HG03039 (cell line): Measurements from ENCODE around the gene ARL3.
"Not testable (repeated sequence)": the region's sequence is repeated elsewhere in the genome, so short reads cannot be mapped to it uniquely, and the experiment has no call there.

Experiments used
- ATAC-seq: cut with Tn5 transposase; IDR thresholded peaks from one replicate; pipeline ENCODE4 v1.9.1; 2021; ENCODE audit warnings: mild to moderate bottlenecking, moderate library complexity; ENCODE audit not compliant: unreplicated experiment

The ARL3 gene

DNA sequence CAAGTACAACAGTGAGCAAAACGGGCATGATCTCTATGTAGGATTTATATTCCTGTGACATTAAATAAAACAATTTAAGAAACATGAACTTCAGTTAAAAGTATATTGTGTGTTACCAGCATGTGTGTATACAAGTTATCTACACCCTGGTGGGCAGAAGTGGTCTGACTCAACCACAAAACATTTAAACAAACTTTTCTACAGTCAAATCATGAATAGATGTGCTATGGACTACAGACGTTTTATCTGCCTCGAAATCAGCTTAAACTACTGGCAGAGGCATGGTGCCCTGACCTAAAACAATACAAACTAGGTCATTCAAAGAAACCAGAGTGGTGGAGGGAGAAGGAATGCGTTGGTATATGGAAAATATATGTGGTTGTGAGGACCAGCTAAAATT is 3.6 kb downstream of the ARL3 start:
- no peak for ATAC-seq

GRCh38 chr10:102705531-102705930 is 8.7 kb downstream of the ARL3 start:
- no peak for ATAC-seq

GRCh38 chr10:102704915-102705314 is 9.3 kb downstream of the ARL3 start:
- no peak for ATAC-seq

GRCh38 chr10:102702742-102703141 is 11.5 kb downstream of the ARL3 start:
- no peak for ATAC-seq

DNA sequence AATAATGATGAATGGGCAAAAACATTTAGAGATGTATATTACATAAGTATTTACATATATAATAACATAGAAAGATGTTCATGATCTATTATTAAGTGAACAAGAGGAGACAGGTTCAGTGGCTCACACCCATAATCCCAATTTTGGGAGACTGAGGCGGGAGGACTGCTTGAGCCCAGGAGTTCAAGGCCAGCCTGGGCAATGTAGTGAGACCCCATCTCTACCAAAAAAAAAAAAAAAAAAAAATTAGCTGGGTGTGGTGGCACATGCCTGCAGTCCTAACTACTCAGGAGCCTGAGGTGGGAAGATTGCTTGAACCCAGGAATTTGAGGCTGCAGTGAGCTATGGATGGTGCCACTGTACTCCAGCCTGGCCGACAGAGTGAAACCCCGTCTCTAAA is 12.4 kb downstream of the ARL3 start:
- ATAC-seq, result no peak

- no peak for ATAC-seq
Observed at GRCh38 chr10:102701272-102701671, 12.9 kb downstream of the ARL3 start.

GRCh38 chr10:102698894-102699293 is 15.3 kb downstream of the ARL3 start:
- no peak for ATAC-seq

DNA sequence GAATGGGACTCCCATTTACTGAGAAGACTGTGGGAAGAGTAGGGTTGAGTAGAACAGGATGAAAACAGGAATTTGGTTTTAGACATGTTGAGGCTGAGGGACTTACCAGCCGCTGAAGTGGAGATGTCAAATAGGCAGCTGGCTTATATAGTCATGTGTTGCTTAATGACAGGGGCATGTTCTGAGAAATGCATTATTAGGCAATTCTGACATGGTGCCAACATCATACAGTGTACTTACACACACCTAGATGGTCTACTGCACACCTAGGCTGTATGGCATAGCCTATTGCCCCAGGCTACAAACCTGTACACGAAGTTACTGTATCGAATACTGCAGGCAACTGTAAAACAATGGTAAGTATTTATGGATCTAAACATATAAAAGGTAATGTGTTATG is 17.5 kb downstream of the ARL3 start:
- ATAC-seq, result no peak

GRCh38 chr10:102695401-102695800 is 18.8 kb downstream of the ARL3 start:
- ATAC-seq, result not testable (repeated sequence)

DNA sequence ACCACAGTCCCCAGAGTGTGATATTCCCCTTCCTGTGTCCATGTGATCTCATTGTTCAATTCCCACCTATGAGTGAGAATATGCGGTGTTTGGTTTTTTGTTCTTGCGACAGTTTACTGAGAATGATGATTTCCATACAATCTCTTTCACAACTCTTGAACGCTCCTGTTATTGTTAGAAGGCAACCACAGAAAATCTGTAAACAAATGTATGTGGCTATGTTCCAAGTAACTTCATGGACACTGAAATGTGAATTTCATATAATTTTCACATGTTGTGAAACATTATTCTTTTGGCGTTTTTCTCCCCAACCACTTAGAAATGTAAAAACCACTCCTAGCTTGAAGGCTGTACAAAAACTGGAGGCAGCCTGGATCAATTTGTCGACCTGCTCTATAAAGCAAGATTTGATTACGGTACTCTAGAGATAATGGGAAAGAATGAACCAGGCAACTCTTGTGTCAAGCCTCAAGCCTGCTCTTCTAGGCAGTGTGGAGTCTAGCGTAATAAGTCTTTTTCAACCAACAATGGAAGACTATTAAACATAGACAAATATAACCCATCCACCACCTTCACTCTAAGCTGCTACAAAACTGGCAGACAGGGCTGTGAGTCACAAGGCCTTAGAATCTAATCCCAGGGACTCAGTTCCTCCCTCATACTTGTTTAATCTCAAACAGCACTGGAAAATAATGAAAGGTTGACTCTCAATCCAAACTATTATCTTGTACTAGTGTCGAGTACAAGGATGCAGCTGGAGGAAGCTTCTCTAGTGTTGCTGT is 22.7 kb downstream of the ARL3 start:
- ATAC-seq, result no peak

GRCh38 chr10:102683736-102684135 is 30.5 kb downstream of the ARL3 start:
- ATAC-seq, result no peak

DNA sequence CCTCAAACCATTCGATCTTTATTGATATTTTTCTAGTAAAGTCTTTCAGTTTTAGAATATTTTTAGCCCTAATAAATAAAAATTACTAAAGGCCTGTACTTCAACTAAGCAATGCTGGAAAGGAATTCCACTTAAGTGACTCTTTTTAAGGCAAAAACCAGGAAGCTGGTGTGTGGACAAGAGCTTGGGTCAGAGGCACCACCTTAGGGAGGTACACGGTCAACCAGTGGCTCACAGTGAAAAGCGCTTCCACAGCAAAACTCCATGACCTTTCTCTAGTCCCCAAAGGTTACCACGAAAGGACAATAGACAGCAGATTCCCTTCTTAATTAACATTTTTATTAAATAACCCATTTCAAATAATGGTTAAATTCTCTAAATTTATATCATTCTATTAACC is 31.2 kb downstream of the ARL3 start:
- ATAC-seq, result no peak

- ATAC-seq, result no peak
Observed at GRCh38 chr10:102682416-102682815, 31.8 kb downstream of the ARL3 start.

DNA sequence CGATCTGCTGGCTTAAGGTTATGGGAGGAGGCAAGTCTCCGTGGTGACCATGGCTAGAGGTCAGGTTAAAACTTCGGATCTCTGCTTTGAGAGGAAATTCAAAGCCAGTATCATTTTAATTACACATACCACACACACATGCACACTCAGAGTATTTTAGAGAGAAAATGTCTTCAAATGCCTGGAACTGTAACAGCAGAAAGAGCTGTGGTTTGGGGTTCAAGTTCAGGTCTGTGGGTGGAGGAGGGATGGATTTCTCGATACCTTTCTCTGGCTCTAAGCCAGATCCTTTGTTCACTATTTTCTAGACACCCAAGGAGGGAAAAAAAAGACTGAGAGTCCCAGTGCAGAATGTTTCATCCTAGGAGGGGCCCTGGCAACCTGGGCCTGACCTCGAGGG is 32.5 kb downstream of the ARL3 start:
- no peak for ATAC-seq

DNA sequence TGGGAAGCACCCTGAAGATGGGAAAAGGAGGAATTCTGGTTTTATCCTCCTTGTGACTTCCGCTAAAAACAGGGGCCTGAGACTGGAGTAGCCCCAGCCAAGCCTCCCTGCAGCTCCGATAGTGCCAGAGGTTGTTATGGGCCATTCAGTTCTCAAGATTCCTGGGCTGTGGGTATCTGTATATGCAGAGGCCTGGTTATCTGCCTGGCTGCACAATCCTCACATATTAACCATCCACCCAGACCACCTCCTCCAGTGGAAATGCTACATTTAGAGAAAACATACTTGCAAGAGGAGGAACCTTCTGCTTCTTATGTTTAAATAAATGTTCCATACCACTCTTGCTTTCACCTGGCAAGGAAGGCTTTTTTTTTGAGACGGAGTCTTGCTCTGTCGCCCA is 34.6 kb downstream of the ARL3 start:
- ATAC-seq, result no peak

GRCh38 chr10:102678842-102679289 is 35.3 kb downstream of the ARL3 start:
- ATAC-seq, result no peak

DNA sequence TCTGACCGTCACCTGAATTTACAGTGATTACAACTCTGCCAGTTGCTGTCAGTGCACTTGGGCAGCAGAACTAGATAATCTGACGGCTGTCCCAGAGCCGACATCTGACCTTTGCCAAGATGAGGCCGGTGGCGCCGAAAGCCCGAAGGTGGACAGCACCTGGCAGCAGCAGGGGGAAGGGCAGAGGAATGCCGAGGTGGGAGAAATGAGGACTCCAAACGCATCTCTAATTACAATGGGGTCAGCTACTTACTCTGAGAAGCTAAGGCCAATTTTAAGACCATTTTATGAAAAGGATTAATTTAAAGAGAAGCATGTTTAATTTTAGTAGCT is 36.2 kb downstream of the ARL3 start:
- no peak for ATAC-seq

GRCh38 chr10:102677331-102678067 is 36.7 kb downstream of the ARL3 start:
- ATAC-seq, result no peak

- ATAC-seq, result no peak
Observed at GRCh38 chr10:102676534-102677315, 37.5 kb downstream of the ARL3 start.

DNA sequence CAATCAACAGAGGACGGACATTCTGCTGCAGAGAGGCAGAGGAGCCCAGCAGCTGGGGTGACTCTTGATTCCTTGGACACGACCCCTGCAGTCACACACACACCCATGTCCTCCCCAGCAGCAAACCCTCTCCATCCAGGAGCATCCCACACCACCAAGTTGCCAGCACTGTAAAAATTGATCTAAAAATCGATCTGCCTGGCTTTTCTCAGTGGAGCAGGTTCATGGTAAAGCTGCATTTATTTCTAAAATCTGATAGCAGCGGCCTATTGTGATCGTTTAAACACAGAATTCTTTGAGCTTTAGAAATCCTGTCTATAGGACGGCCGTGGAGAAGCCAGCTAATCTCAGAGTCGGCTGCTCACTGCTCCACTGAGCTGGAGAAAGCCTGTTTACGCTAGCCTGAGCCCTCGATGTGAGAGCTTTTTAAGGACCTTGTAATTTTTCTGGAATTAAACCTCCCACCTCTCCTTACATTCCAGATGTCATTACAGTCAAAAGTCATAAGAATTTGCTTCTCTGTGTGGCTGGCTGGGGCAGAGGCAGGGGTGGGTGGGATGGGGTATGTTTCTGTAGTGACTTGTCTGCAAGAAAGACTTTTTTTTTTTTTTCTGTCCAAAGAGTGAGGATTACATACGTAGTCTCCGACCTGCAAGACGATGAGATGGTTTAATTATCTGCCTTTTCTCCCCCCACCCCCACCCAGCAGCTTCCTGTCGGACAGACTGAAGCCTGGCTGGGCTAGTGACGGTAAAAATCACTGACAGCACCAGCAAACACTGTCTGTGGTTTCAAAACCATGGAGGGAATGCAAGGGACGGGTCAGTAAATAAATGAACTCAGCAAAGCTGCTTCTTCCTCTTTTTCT is 38.3 kb downstream of the ARL3 start:
- ATAC-seq, result no peak
